Hematopoietic multipotent progenitor cell treated with erythropoietin and hydrocortisone succinate and interleukin-3 and kit ligand, for 15 days (in vitro differentiated cells): ENCODE data around the gene BGLAP.

Source experiments
- DNase-seq: peaks from one replicate; pipeline ENCODE4 v3.0.0-alpha.2; 2015; ENCODE audit warnings: low spot score

BGLAP gene

GRCh38 chr1:156258859-156259258 lies 16.9 kb downstream of the BGLAP start:
- DNase-seq, result no peak

- DNase-seq, result no peak
These were observed 17.8 kb downstream of the BGLAP start for GRCh38 chr1:156259805-156260204.

GRCh38 chr1:156260896-156261295 lies 18.9 kb downstream of the BGLAP start:
- no peak for DNase-seq

DNA sequence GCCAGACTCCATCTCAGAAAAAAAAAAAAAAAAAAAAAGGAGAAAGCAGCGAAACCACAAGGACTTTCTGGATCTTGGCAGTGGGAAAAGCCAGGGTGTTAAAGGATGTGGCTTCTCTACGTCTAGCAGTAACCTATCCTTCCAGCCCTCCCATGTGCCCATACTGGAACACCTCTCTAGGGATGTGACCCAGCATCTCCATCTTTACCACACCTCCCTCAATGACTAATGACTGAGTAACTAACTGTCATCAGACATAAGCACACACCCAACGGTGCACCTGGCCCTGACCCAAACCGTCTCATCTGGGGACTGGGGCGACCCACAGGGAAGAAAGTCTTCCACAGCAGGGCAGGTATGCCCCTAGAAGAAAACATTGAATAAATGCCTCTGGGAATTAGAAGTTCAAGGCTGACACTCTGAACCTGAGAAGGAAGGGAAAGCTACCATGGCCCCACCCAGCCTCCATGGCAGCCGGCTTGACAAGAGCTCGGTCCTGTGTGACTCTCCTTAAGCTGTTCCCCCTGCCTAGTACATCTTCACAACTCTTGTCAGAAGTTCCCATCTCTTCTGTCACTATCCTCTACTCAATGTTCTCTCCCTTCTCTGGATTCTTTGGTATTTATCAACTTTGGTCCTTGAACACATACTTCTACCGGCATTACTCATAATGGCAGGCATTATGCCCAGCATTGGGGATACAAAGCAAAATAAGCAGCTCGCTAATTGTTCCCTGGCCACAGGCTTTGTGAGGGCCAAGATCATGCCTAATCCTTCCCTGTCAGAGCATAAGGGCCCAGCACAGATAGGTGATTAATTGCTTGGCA lies 20.7 kb downstream of the BGLAP start:
- peak; percentile 45 for DNase-seq

- no peak for DNase-seq
These were observed 21.3 kb downstream of the BGLAP start for GRCh38 chr1:156263288-156263655.

- no peak for DNase-seq
These were observed 24.1 kb downstream of the BGLAP start for GRCh38 chr1:156266051-156266450.

GRCh38 chr1:156268336-156268735 lies 26.4 kb downstream of the BGLAP start:
- DNase-seq, result no peak

GRCh38 chr1:156270314-156270713 lies 28.3 kb downstream of the BGLAP start:
- no peak for DNase-seq

GRCh38 chr1:156276532-156276931 lies 34.5 kb downstream of the BGLAP start:
- no peak for DNase-seq

DNA sequence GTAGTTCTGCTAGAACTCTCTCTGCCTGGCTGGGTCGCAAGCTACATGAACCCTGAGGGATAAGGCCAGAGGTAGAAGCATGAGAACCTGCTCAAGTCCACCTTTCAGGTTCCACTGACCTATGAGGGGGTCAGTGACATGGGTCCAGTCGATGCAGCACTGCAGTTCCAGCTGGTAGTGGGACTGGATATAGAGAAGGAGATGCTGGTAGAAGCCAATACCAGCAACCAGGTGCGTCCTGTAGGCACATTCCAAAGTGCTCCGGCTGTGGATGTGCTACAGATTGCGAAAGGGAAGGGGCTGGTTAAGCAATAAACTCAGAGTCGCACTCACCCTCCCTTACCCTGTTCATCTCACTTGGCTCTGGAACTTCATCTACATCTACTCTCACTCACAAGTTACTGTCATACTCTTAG lies 35.0 kb downstream of the BGLAP start:
- no peak for DNase-seq

- DNase-seq, result no peak
These were observed 37.9 kb downstream of the BGLAP start for GRCh38 chr1:156279837-156280236.

- DNase-seq, result peak; percentile 55
These were observed 39.3 kb downstream of the BGLAP start for GRCh38 chr1:156281281-156281680.

- DNase-seq, result peak; percentile 36
These were observed 39.9 kb downstream of the BGLAP start for GRCh38 chr1:156281693-156282478.

GRCh38 chr1:156282479-156283222 lies 40.7 kb downstream of the BGLAP start, which contains the start of gene SMG5:
Gene SMG5, minus strand, starts transcription at chr1:156282825. Its CDS starts 145 bp downstream, at chr1:156282680.
- peak; percentile 98 for DNase-seq

DNA sequence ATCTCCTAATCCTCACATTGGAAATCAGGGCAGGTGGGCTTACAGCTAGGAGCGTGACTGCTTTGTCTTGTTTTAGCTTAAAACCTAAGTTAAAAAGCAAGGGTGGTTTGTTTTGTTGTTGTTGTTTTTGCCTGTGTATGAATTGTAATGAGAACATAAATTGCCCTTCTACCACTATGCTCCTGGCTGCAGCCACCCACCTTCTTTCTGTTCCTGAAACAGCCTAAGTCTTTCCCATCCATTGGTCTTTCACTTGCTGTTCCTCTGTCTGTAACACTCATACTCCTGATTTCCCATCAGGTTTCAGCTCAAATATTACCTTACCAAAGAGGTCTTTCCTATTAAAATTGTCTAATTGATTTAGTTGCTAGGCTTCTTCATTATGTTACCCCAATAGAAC lies 41.5 kb downstream of the BGLAP start:
- DNase-seq, result no peak

DNA sequence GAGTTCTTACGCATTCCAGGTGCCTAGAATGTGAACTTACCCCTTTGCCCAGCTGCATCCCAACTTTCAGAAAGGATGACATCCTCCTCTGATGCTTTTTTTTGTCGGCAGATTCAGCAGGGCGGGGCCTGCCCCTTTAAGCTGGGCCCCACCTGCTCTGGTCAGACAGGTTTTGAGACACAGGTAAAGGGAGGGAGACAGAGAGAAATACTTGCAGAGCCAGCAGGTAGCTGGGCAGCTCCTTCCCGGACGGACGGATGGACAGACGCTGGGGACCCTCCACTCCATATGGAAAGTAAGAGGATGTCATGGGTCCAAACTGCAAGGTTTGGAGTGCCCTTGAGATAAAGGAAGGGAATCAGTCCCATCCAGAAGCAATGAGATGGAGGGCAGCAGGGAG lies 42.1 kb downstream of the BGLAP start, which contains the start of gene TMEM79:
Gene TMEM79, plus strand, starts transcription at position 214 of the 400 bp plus-strand sequence. CDS start 902 bp downstream, outside the sequence.
- no peak for DNase-seq

DNA sequence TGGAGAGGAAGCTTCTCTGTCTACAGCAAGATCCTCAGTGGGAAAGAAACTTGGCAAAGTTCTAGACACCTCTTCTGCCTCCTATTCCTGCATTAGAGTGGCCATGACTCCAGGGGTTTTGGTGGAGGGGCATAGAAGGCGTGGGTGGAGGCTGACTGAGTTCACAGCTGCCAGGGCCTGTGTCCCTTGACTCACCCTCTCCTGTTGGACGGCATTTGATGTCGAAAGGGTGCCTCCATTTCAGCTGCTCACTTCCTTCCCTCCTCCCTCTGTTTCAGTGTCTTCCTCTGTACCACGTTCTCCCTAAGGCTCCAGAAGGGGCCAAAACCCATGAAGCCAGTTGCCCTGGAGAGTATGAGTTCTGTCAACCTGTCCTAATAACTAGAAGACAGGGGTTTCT lies 42.8 kb downstream of the BGLAP start:
- no peak for DNase-seq

- DNase-seq, result no peak
These were observed 43.5 kb downstream of the BGLAP start for GRCh38 chr1:156285437-156285836.

- no peak for DNase-seq
These were observed 44.1 kb downstream of the BGLAP start for GRCh38 chr1:156286061-156286460.

DNA sequence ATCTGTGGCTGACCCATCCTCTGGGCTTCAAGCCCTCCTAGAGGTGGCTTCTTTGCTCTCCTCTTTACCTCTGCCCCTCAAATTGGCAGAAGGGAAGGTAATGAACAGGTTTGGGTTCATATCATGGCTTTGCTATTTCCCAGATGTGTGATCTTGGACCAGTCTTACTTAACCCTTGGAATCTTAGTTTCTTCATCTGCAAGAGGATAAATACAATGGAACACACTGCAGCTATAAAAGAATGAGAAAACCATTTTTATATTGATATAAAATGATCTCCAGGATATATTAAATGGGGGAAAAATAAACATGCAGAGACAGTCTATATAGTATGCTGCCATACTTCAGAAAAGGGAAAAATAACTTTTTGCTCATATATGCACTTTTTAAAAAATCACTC lies 47.9 kb downstream of the BGLAP start:
- no peak for DNase-seq

DNA sequence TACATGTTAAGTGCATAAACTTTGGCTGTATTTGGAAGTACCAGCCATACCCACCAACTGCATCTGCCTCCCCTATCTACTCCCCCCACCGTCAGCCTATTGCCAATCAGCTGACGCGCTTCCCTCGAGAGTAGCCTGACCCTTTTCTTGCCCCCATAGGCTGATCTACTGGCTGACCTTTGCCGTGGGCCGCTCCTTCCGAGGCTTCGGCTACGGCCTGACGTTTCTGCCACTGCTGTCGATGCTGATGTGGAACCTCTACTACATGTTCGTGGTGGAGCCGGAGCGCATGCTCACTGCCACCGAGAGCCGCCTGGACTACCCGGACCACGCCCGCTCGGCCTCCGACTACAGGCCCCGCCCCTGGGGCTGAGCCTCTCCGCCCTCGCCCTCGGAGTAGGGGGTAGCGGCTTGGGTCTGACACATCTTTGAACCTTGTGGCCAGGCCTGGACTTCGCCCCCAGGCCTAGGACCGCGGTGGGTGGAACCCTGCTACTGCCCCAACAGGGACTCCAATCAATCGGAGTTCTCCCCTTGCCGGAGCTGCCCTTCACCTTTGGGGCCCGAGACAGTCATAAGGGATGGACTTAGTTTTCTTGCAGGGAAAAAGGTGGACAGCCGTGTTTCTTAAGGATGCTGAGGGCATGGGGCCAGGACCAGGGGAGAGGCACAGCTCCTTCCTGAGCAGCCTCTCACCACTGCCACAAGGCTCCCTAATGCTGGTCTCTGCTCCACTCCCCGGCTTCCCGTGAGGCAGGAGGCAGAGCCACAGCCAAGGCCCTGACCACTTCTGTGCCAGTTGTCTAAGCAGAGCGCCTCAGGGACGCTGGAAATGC lies 49.5 kb downstream of the BGLAP start:
- DNase-seq, result peak; percentile 79
